Measurements from ENCODE around the gene TSPYL2.
A peak's percentile ranks its signal among the peaks of the same experiment; 100 is the strongest.

The TSPYL2 gene

DNA sequence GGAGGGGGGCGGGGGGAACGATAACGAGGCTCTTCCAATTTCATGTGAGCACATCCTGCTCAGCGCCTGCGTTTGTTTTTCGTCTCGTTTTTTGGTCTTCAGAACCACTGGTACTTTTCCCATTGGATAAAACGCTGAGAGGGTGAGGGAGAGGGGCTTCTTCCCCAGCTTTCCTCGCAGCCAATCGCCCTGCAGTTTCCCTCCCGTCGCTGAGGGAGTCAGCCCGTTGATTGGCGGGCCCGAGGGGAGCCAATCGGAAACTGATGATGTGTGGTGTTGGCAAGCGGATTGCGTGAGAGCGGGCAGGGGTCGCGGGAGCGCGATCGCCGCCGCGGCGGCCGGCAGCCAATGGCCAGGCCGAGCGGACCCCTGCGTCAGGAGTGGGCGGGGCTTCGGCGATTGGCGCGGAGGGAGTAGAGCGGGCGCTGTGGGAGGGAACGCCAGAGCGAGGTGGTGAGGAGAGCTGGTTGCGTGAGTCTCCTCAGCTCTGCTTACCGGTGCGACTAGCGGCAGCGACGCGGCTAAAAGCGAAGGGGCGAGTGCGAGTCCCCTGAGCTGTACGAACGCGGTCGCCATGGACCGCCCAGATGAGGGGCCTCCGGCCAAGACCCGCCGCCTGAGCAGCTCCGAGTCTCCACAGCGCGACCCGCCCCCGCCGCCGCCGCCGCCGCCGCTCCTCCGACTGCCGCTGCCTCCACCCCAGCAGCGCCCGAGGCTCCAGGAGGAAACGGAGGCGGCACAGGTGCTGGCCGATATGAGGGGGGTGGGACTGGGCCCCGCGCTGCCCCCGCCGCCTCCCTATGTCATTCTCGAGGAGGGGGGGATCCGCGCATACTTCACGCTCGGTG, at the start of gene TSPYL2:
Gene TSPYL2, plus strand, starts transcription at position 443 of the 848 bp plus-strand sequence. Its CDS starts 132 bp downstream, at position 575.
- peak; percentile 87 for DNase-seq
- in situ Hi-C loops (cut with HindIII; ENCODE audit: low pct_ligation_motif_present, low pct_unique_long_range_greater_than_20kb, low sequenced_read_pairs), result no loop called here

DNA sequence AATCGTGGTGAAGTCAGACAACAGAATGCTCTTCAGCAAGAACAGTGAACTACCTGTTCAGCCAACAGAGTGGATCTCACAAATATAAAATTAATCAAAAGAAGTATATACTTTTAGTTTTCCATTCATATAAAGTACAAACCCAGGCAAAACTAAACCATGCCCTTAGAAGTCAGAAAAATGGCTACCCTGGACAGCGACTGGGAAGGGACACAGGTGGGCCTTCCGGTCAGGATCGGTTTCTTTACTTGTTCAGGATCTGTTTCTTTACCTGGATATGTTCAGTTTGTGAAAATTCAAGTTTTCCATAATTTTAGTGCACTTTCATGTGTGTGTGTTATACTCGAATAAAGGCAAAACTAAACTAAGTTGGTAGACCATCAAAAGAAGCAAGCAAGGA, 46.0 kb upstream of the TSPYL2 start:
- DNase-seq, result no peak
- in situ Hi-C loops (cut with HindIII; ENCODE audit: low pct_ligation_motif_present, low pct_unique_long_range_greater_than_20kb, low sequenced_read_pairs), result no loop called here

DNA sequence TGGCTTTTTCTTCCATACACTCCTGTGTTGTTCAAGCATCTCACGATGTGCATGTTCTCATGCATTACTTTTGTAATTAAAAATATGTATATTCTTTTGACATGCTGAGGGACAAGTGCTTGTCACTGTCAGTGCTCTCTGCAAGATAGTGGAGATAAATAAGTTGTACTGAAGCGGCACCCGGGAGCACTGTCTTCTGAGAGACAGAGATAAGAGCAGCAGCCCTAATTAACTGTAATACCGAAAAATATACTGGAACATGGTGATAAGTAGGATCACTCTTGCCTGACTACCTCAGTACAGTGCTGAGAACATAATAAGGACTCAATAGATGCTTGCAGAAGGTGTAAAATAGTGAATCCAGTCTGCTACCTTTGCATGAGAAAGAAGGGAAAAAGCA, 42.9 kb upstream of the TSPYL2 start:
- DNase-seq, result no peak
- in situ Hi-C loops (cut with HindIII; ENCODE audit: low pct_ligation_motif_present, low pct_unique_long_range_greater_than_20kb, low sequenced_read_pairs), result no loop called here

DNA sequence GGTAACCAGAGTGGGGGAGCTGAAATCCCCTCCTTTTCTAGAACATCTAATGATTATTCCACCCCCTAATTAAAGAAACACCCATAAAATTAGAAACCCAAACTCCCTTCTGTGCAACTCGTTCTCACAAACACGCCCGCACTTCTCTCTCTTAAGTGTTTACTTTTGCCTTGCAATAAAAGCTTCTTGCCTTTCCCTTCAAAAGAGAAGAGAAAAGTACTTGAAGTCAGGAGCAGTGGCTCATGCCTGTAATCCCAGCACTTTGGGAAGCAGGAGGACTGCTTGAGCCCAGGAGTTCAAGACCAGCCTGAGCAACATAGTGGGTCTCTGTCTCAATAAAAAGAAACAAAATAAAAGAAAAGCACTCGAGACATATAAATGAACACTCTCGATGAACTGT, 37.2 kb upstream of the TSPYL2 start:
- in situ Hi-C loops (cut with HindIII; ENCODE audit: low pct_ligation_motif_present, low pct_unique_long_range_greater_than_20kb, low sequenced_read_pairs), result no loop called here
- no peak for DNase-seq

DNA sequence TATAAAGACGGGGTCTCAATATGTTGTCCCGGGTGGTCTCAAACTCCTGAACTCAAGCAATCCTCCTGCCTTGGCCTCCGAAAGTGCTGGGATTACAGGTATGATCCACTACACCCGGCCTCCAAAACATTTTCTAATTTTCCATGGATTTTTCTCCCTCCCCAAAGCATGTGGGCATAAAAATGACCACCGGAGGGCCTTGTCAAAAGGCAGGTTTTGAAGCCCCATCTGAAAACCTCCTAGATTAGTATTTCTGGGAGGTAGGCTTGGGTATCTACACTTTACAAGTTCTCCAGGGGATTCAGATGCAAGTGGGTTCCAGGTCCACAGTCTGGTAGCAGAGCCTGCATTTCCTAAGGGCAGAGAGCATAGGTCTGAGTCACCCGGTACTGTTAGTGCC, 34.9 kb upstream of the TSPYL2 start:
- in situ Hi-C loops (cut with HindIII; ENCODE audit: low pct_ligation_motif_present, low pct_unique_long_range_greater_than_20kb, low sequenced_read_pairs), result no loop called here
- peak; percentile 16 for DNase-seq

DNA sequence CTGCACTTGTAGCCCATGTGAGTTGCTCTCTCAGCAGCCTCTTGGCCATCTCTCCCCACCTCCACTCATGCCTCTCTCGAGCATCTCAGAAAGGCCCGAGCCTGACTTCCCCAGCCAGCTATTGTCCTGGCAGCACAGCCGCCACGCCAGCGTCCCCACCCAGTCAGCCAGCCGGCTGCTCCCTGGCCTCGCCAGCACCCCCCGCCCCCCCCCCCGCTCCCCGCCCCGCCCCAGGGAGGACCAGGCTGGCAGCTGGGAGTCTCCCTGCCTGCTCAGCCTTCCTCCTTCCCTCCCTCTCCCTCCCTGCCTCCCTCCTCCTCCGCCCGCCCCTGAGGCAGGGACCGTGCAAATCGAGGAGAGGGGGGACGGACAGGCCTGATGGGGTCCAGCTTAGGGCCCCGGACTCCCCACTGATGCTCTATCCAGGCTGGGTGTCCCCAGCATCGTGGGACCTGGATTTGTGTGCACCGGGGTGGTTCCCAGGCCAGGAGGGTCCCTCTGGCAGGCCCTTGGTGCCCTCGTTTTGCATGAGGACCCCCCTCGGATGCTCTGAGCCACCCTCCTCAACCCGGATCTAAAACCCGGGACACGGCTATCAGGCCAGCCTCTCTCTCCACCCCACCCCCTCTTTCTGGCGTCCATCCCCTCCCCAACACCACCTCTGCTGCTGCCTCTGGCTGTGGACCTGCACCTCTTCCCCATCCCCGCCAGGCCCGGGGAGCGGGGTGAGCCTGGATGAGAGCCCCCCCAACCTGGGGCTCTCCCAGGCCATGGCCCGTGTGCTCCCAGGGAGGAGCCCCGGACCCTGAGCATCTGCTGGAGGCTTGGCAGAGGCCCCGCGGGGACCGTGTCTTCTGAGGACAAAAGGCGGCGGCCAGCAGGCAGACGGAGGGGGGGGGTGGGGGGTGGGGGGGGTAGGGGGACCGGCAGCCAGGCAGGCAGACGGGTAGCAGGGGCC, 33.7 kb upstream of the TSPYL2 start, which contains the start of gene GPR173:
Gene GPR173, plus strand, starts transcription at position 621 of the 958 bp plus-strand sequence. CDS start 27,833 bp downstream, outside the sequence.
- in situ Hi-C loops (cut with HindIII; ENCODE audit: low pct_ligation_motif_present, low pct_unique_long_range_greater_than_20kb, low sequenced_read_pairs), result no loop called here

DNA sequence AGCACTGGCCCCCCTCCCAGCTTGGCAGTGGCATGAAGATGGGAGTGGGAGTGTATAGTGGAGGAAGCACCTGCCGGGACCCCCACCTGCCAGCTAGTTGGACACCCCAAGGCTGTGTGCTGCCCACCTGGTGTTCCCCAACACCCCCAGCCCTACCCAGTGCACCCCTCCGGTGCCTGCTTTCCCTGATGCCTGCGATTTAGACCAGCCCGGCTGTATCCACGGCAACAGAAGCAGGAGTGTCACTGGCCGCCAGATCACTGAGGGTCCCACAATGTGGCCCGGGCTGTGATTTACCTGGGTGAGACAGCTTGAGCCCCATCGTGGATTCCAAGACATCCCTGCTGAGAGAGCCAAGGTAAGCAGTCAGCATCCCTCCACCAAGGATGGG, 33.0 kb upstream of the TSPYL2 start:
- in situ Hi-C loops (cut with HindIII; ENCODE audit: low pct_ligation_motif_present, low pct_unique_long_range_greater_than_20kb, low sequenced_read_pairs), result no loop called here
- no peak for DNase-seq

More for the DNA sequence above, 33.7 kb upstream of the TSPYL2 start, which contains the start of gene GPR173:
- DNase-seq, result peak; percentile 53

DNA sequence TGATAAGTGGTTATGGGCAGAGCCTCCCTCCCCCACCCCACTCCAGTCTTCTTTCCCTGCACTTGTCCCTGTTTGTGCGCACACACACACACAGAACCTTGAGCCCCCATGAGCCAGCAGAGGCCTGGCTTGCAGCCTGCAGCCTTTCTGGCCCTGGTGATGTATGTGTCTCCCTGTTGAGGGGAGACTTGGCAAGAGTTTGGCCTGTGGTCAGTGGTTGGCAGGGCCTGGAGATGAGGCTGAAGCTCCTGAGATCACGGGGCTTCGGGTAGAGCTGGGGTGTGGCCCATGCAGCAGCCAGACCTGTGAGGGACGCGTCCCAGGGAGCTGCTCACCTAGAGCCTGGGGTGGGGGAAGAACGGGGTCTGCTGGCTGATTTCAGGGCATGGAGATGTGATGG, 31.3 kb upstream of the TSPYL2 start:
- DNase-seq, result no peak
- in situ Hi-C loops (cut with HindIII; ENCODE audit: low pct_ligation_motif_present, low pct_unique_long_range_greater_than_20kb, low sequenced_read_pairs), result no loop called here

DNA sequence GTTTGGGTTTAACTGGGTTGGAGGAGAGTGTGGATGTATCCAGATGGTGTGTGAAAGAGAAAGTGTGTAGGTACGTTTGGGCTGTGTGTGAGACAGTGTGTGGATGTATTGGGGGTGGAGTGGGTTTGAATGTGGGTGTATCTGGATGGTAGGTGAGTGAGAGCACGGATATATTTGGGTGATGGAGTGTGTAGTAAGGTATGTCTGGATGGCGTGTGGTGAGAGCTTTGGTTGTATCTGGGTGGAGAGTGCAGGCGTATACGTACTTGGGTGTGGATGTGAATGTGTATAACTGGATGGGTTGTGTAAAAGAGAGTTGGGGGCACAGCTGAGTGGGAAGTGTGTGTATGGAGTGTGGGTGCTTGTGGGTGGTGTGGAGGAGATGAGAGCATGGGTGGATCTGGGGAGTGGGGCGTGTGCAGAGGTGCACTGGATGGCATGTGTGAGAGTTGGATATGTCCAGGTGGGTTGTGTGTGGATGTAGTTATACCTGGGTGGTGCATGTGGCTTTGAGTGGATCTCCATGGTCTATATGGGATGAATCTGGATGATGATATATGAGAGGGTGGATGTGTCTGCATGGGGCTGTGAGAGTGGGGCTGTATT, 26.8 kb upstream of the TSPYL2 start:
- no peak for DNase-seq
- in situ Hi-C loops (cut with HindIII; ENCODE audit: low pct_ligation_motif_present, low pct_unique_long_range_greater_than_20kb, low sequenced_read_pairs), result no loop called here

DNA sequence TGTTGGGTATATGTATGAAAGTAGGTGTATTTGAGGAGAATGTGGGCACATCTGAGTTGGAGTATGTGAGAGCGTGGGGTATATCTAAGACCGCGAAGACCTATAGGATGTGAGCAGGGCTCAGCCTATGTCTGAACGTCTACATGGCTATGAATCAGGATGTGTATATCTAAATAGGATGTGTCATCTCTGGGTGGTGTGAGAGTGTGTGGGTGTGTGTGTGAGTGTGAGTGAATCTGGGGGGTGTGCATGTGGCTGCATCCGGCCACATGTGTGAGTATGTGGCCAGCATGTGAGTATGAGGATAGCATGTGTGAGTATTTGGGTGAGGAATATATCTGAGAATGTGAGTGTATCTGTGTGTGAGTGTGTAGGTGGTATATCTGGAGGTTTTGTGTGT, 25.9 kb upstream of the TSPYL2 start:
- DNase-seq, result no peak

DNA sequence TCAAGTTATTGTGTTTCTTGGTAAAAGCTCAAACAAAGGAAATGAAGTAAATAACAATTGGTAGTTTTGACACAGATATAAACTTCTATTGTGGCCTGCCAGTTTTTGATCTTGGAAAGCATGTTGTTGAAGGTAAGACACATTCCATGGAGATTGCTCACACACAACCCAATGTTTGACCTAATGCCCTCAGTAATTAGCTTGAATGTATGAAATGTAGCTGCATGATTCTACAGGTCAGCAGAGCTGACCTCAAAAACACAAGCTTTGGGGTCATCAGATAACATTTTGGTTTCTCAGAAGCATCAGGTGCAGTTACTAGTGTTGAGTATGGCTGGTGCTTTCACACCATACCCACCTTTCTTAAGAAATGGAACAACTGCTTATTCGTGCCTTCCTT, 17.1 kb upstream of the TSPYL2 start:
- in situ Hi-C loops (cut with HindIII; ENCODE audit: low pct_ligation_motif_present, low pct_unique_long_range_greater_than_20kb, low sequenced_read_pairs), result no loop called here
- no peak for DNase-seq

More for the DNA sequence above, 25.9 kb upstream of the TSPYL2 start:
- in situ Hi-C loops (cut with HindIII; ENCODE audit: low pct_ligation_motif_present, low pct_unique_long_range_greater_than_20kb, low sequenced_read_pairs), result no loop called here

DNA sequence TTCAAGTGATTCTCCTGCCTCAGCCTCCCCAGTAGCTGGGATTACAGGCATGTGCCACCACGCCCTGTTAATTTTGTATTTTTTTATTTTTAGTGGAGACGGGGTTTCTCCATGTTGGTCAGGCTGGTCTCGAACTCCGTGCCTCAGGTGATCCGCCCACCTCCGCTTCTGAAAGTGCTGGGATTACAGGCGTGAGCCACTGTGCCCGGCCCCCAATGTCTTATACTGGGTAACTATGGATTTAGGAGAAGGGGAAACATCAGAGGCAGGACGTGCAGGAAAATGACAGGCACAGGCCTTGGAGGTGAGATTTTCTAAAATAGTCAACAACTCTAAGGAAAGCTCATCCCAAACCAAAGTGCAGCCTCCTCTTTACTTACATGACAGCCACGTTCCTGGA, 11.1 kb upstream of the TSPYL2 start:
- in situ Hi-C loops (cut with HindIII; ENCODE audit: low pct_ligation_motif_present, low pct_unique_long_range_greater_than_20kb, low sequenced_read_pairs), result no loop called here

DNA sequence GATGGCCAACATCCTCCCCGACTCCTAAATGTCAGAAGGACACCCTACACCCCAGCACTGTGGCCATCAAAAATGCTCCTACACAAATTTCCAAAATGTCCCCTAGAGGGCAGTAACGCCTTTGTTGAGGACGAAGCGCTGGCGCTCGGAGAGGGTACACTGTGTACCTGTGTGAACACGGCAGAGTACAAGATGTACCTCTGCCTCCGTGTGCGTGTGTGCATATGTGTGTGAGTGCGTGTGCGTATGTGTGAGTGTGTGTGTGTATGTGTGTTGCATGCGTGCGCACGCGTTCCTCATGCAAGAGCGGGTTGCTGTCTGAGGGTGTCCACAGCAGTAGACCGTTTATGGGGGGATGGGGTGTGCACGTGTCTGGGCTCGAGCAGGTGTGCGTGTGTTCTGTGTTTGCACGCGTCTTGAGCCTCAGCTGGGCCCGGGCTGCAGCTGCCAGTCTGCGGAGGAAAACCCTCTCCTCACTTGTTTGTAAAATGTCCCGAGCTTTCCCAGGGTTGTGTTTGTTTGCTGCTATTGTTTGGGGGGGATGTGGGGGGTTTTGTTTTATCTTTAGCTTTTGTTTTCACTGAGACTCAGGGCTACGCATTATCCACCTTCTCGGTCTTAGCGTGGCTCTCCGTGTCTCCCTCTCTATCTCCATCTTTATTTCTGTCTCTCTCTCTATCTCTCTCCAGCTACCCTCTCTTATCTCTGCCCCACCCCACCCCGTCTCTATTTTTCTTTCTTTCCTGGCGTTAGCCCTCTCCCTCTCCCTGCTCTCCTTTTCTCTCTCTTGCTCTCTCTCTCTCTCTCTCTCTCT, 10.4 kb upstream of the TSPYL2 start:
- in situ Hi-C loops (cut with HindIII; ENCODE audit: low pct_ligation_motif_present, low pct_unique_long_range_greater_than_20kb, low sequenced_read_pairs), result no loop called here
- peak; percentile 61 for DNase-seq

More for the DNA sequence above, 11.1 kb upstream of the TSPYL2 start:
- DNase-seq, result no peak

DNA sequence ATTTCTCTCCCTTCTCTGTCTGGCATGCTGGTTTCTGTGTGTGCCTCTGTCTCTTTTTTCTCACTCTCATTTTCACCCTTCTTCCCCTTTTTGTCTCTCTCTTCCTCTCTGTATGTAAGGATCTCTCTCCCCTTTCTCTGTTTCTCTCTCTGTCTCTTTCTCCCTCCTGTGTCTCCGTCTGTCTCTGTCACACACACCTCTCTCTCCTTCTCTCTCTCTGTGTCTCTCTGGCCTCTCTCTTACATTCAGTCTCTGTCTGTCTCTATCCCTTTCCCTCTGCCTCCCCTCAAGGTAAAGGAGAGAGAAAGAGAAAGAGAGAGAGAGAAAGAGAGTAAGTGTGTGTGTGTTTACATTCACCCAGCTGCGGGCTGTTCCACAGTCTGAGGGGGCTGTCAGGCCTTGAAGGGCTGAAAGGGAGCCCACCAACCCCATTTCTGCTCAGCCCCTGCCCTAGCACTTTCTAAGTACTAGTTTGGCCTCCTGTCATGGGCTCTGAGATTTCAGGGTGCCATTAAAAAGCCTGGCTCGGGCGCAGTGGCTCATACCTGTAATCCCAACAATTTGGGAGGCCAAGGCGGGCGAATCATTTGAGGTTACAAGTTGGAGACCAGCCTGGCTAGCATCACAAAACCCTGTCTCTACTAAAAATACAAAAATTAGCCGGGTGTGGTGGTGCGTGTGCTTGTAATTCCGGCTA, 9.6 kb upstream of the TSPYL2 start:
- DNase-seq, result no peak
- in situ Hi-C loops (cut with HindIII; ENCODE audit: low pct_ligation_motif_present, low pct_unique_long_range_greater_than_20kb, low sequenced_read_pairs), result no loop called here

DNA sequence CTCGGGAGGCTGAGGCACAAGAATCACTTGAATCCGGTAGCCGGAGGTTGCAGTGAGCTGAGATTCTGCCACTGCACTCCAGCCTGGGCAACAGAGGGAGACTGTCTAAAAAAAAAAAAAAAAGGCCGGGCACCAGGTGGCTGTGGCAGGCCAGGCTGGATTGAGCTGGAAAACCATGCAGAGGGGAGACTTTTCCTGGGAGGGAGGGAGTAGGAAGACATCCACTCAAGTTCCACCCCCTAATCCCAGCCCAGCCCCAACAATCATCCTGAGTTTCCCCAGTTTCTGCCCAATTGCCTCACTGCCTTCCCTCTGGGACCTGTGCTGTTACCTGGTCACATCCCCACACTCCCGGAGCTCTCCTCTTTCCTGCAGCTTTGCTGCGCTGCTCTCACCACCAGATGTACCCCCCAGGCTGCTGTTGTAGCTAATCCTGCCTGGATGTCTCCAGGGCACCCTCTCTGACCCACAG, 9.0 kb upstream of the TSPYL2 start:
- DNase-seq, result peak; percentile 8
- in situ Hi-C loops (cut with HindIII; ENCODE audit: low pct_ligation_motif_present, low pct_unique_long_range_greater_than_20kb, low sequenced_read_pairs), result no loop called here

DNA sequence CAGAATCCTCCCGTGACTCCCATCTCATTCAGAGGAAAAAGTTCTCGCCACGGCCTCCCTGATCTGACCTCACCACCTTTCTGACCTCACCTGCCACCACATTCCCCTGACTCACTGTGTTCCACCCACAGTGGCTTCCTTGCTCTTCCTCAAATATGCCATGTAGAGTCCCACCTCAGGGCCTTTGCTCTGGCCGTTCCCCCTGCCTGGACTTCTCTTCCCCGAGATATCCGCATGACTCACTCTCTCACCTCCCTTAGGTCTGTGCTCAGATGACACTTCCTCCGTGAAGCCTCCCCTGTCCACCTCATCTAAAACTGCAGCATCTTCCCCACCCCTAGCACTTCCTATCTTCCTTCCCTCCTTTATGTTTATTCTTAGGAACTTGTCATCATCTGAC, 7.2 kb upstream of the TSPYL2 start:
- in situ Hi-C loops (cut with HindIII; ENCODE audit: low pct_ligation_motif_present, low pct_unique_long_range_greater_than_20kb, low sequenced_read_pairs), result no loop called here

DNA sequence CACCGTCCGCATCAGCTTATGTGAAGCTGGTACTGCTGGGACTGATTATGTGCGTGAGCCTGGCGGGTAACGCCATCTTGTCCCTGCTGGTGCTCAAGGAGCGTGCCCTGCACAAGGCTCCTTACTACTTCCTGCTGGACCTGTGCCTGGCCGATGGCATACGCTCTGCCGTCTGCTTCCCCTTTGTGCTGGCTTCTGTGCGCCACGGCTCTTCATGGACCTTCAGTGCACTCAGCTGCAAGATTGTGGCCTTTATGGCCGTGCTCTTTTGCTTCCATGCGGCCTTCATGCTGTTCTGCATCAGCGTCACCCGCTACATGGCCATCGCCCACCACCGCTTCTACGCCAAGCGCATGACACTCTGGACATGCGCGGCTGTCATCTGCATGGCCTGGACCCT, 5.5 kb upstream of the TSPYL2 start:
- no peak for DNase-seq
- in situ Hi-C loops (cut with HindIII; ENCODE audit: low pct_ligation_motif_present, low pct_unique_long_range_greater_than_20kb, low sequenced_read_pairs), result no loop called here

More for the DNA sequence above, 7.2 kb upstream of the TSPYL2 start:
- no peak for DNase-seq
